B cell (primary cell): ENCODE results near the gene GPC3.

Experiments
- EZH2 ChIP-seq: IDR thresholded peaks from 2 replicates; pipeline ENCODE4 v1.6.1; 2012; ENCODE audit warnings: borderline replicate concordance, low read depth, mild to moderate bottlenecking, moderate library complexity, low read length; ENCODE audit not compliant: insufficient read depth, poor library complexity, severe bottlenecking
- TF ChIP-seq, protein P1 (sequence below): fragments of 200-600 bp; IDR thresholded peaks from one replicate; pipeline ENCODE4 v1.8.0; 2022; ENCODE audit warnings: antibody characterized with exemption, mild to moderate bottlenecking

DNA sequence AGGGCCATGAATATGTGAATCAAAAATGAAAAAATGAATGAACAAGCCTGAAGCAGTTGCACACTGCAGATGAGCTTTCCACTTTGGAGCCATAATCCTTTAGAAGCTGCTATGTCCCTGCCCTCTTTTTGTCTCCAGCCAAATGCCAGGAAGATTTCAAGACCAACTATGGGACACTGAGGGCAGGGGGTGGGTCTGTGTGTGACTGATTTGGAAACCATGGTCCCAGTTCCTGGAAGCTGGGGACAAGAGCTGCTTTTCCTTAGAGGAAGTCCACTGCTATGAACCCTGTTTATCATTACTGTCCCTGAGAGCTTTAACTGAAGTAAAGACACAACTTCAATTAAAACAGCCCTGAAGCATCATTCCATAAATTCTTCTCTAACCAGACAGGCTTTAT, 416.2 kb downstream of the GPC3 start:
- TF ChIP-seq, protein P1, sequence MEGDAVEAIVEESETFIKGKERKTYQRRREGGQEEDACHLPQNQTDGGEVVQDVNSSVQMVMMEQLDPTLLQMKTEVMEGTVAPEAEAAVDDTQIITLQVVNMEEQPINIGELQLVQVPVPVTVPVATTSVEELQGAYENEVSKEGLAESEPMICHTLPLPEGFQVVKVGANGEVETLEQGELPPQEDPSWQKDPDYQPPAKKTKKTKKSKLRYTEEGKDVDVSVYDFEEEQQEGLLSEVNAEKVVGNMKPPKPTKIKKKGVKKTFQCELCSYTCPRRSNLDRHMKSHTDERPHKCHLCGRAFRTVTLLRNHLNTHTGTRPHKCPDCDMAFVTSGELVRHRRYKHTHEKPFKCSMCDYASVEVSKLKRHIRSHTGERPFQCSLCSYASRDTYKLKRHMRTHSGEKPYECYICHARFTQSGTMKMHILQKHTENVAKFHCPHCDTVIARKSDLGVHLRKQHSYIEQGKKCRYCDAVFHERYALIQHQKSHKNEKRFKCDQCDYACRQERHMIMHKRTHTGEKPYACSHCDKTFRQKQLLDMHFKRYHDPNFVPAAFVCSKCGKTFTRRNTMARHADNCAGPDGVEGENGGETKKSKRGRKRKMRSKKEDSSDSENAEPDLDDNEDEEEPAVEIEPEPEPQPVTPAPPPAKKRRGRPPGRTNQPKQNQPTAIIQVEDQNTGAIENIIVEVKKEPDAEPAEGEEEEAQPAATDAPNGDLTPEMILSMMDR: no peak
- no peak for TF ChIP-seq EZH2
